HepG2 (cell line): ENCODE measurements around the gene CCDC116. TPM values are rescaled to one million over a fixed set of nuclear protein-coding genes. Genes with fewer than 3 reads are reported as not detected.

Experiments
- ELF1 ChIP-seq: sonication (generic); formaldehyde crosslinking; IDR thresholded peaks from 2 replicates; pipeline ENCODE4 v1.4.0; 2020; ENCODE audit warnings: missing genetic modification reagents
- FIP1L1 ChIP-seq: fragments of 200-400 bp; formaldehyde crosslinking; IDR thresholded peaks from 2 replicates; pipeline ENCODE4 v1.6.1; 2018; ENCODE audit warnings: low read depth, mild to moderate bottlenecking, low read length, moderate library complexity, borderline replicate concordance; ENCODE audit not compliant: insufficient read depth
- HDAC6 ChIP-seq: fragments of 200-600 bp; sonication (generic); IDR thresholded peaks from 2 replicates; pipeline ENCODE4 v1.7.0; 2017; ENCODE audit warnings: mild to moderate bottlenecking, antibody characterized with exemption, low read length, low read depth
- HHEX ChIP-seq: IDR thresholded peaks from 2 replicates; pipeline ENCODE4 v1.6.1; 2016; ENCODE audit warnings: control low read depth
- NR3C1 ChIP-seq: sonication (generic); formaldehyde crosslinking; IDR thresholded peaks from 2 replicates; pipeline ENCODE4 v1.4.0; 2020; ENCODE audit warnings: missing genetic modification reagents
- PCBP1 ChIP-seq: fragments of 200-400 bp; formaldehyde crosslinking; IDR thresholded peaks from 2 replicates; pipeline ENCODE4 v1.6.1; 2017; ENCODE audit warnings: mild to moderate bottlenecking, low read depth, low read length, borderline replicate concordance
- POLR2G ChIP-seq: fragments of 200-400 bp; formaldehyde crosslinking; IDR thresholded peaks from 2 replicates; pipeline ENCODE4 v1.6.1; 2018; ENCODE audit warnings: mild to moderate bottlenecking, low read depth, low read length, moderate library complexity
- SAFB2 ChIP-seq: sonication (generic); formaldehyde crosslinking; IDR thresholded peaks from 2 replicates; pipeline ENCODE4 v1.5.1; 2020; ENCODE audit warnings: missing genetic modification reagents, low read depth, mild to moderate bottlenecking, borderline replicate concordance
- SKI ChIP-seq: fragments of 450-650 bp; IDR thresholded peaks from one replicate; pipeline ENCODE4 v1.6.1; 2018; ENCODE audit warnings: mild to moderate bottlenecking; ENCODE audit not compliant: partially characterized antibody
- TP53 ChIP-seq: sonication (generic); formaldehyde crosslinking; conservative IDR thresholded peaks from 2 replicates; pipeline ENCODE4 v1.4.0; 2020; ENCODE audit warnings: missing genetic modification reagents
- ZNF24 ChIP-seq: fragments of 450-650 bp; IDR thresholded peaks from 2 replicates; pipeline ENCODE4 v1.6.1; 2017; ENCODE audit warnings: antibody characterized with exemption, mild to moderate bottlenecking
- ZNF282 ChIP-seq: fragments of 450-650 bp; IDR thresholded peaks from 2 replicates; pipeline ENCODE4 v1.6.1; 2018; ENCODE audit not compliant: partially characterized antibody
- ZNF841 ChIP-seq: sonication (generic); formaldehyde crosslinking; IDR thresholded peaks from 2 replicates; pipeline ENCODE4 v1.8.1; 2023; ENCODE audit warnings: missing genetic modification reagents, borderline replicate concordance
- ZSCAN12 ChIP-seq: sonication (generic); formaldehyde crosslinking; IDR thresholded peaks from 2 replicates; pipeline ENCODE4 v1.9.0; 2021; ENCODE audit warnings: mild to moderate bottlenecking, missing genetic modification reagents
- polyA plus RNA-seq, 8 experiments: library from polyadenylated mRNA; depleted of rRNA in 3 of 8; stranded (reverse) in 7 of 8; unstranded in 1 of 8; fragments of >200 nt; fragmentation: Illumina TruSeq in 4 of 8; extraction: Trizol in 4 of 8; gene quantifications; 2 replicates each; pipeline versions ENCODE4 v1.2.1 to v1.2.3, GENCODE V29; 2011 to 2016; ENCODE audit warnings: low read depth in 4 of 8, missing spikeins in 1 of 8, mixed read lengths in 1 of 8; ENCODE audit not compliant: insufficient read depth in 1 of 8
- total RNA-seq, 5 experiments: library from RNA; depleted of rRNA; stranded (reverse); fragments of >200 nt; fragmentation: Illumina TruSeq; extraction: Trizol; gene quantifications; 2 replicates each; pipeline ENCODE4 v1.2.3, GENCODE V29; 2016; ENCODE audit warnings: low read depth in 1 of 5
- TF ChIP-seq, protein P1 (sequence below): sonication (generic); formaldehyde crosslinking; IDR thresholded peaks from 2 replicates; pipeline ENCODE4 v1.5.0; 2020; ENCODE audit warnings: mild to moderate bottlenecking, missing genetic modification reagents
- TF ChIP-seq, protein P2 (sequence below): sonication (generic); formaldehyde crosslinking; IDR thresholded peaks from 2 replicates; pipeline ENCODE4 v1.4.0; 2020; ENCODE audit warnings: missing genetic modification reagents
- TF ChIP-seq, protein P3 (sequence below): sonication (generic); formaldehyde crosslinking; IDR thresholded peaks from one replicate; pipeline ENCODE4 v1.5.1; 2020; ENCODE audit warnings: mild to moderate bottlenecking, missing genetic modification reagents; ENCODE audit errors: not compliant biosample characterization

The CCDC116 gene
- total and polyA plus RNA-seq, 2 of the 13 experiments (the other 11 are each of a cell fraction or from before 2014, with no cell fraction given), result 0.15 to 0.33 TPM

DNA sequence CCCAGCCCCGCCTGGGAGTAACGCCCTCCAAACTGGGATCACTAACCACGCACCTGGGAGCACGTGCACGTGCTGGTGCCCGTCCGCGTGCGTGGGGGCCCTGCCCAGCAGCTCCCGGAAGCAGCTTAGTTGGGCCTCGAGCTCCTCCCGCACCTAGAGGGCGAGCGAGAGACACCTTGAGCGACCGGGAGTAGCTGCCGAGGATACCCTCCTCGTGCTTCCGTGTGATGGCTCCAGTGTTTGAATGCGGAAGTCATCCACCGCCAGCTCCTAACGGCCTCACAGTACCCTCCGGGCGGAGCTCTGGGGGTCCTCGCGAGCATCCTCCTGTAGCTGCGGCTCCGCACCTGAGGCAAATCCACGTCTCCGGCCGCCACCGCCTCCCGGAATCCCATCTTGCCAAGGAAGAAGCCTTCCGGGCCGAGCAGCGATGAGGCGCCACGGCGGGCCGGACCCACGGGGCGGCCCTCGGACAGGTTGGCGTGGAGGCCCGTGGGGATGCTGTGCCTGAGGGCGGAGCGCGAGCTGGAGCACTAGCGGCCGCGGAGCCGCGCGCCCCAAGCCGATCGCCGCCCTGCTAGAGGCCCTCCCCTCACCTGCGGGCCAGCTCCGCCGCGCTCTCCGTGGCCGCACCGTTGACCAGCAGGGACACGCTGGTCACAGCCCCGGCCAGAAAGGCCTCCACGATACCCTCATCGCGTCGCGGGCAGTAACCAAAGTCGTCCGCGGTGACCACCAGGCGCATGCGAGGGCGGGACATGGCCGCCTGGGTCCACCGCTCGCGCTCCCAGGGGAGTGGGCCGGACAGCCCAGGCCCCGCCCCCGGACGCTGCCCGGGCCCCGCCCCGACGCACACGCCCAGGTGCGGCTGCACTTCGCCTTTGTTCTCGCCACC lies 3.1 kb upstream of the CCDC116 start, which contains the start of gene YDJC (continued):
- TF ChIP-seq, protein P1, sequence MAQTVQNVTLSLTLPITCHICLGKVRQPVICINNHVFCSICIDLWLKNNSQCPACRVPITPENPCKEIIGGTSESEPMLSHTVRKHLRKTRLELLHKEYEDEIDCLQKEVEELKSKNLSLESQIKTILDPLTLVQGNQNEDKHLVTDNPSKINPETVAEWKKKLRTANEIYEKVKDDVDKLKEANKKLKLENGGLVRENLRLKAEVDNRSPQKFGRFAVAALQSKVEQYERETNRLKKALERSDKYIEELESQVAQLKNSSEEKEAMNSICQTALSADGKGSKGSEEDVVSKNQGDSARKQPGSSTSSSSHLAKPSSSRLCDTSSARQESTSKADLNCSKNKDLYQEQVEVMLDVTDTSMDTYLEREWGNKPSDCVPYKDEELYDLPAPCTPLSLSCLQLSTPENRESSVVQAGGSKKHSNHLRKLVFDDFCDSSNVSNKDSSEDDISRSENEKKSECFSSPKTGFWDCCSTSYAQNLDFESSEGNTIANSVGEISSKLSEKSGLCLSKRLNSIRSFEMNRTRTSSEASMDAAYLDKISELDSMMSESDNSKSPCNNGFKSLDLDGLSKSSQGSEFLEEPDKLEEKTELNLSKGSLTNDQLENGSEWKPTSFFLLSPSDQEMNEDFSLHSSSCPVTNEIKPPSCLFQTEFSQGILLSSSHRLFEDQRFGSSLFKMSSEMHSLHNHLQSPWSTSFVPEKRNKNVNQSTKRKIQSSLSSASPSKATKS (CRISPR knock-in tag), result 0 out of 2 replicates have a peak, but pooled peaks have one; percentile 47
- TF ChIP-seq, protein P2, sequence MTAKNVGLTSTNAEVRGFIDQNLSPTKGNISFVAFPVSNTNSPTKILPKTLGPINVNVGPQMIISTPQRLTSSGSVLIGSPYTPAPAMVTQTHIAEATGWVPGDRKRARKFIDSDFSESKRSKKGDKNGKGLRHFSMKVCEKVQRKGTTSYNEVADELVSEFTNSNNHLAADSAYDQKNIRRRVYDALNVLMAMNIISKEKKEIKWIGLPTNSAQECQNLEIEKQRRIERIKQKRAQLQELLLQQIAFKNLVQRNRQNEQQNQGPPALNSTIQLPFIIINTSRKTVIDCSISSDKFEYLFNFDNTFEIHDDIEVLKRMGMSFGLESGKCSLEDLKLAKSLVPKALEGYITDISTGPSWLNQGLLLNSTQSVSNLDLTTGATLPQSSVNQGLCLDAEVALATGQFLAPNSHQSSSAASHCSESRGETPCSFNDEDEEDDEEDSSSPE (CRISPR knock-in tag), result peak; percentile 87
- TF ChIP-seq ZNF282 (no peak), TP53 (CRISPR knock-in tag) (peak; percentile 92), ZNF841 (no peak), NR3C1 (no peak), SKI (peak; percentile 34), HHEX (no peak), ZSCAN12 (peak; percentile 76; the same call in 1 of the 2 replicates), ELF1 (peak; percentile 99), HDAC6 (no peak), FIP1L1 (no peak), POLR2G (peak; percentile 83), SAFB2 (CRISPR knock-in tag) (no peak), ZNF24 (no peak), PCBP1 (0 out of 2 replicates have a peak, but pooled peaks have one; percentile 34)
- TF ChIP-seq, protein P3, sequence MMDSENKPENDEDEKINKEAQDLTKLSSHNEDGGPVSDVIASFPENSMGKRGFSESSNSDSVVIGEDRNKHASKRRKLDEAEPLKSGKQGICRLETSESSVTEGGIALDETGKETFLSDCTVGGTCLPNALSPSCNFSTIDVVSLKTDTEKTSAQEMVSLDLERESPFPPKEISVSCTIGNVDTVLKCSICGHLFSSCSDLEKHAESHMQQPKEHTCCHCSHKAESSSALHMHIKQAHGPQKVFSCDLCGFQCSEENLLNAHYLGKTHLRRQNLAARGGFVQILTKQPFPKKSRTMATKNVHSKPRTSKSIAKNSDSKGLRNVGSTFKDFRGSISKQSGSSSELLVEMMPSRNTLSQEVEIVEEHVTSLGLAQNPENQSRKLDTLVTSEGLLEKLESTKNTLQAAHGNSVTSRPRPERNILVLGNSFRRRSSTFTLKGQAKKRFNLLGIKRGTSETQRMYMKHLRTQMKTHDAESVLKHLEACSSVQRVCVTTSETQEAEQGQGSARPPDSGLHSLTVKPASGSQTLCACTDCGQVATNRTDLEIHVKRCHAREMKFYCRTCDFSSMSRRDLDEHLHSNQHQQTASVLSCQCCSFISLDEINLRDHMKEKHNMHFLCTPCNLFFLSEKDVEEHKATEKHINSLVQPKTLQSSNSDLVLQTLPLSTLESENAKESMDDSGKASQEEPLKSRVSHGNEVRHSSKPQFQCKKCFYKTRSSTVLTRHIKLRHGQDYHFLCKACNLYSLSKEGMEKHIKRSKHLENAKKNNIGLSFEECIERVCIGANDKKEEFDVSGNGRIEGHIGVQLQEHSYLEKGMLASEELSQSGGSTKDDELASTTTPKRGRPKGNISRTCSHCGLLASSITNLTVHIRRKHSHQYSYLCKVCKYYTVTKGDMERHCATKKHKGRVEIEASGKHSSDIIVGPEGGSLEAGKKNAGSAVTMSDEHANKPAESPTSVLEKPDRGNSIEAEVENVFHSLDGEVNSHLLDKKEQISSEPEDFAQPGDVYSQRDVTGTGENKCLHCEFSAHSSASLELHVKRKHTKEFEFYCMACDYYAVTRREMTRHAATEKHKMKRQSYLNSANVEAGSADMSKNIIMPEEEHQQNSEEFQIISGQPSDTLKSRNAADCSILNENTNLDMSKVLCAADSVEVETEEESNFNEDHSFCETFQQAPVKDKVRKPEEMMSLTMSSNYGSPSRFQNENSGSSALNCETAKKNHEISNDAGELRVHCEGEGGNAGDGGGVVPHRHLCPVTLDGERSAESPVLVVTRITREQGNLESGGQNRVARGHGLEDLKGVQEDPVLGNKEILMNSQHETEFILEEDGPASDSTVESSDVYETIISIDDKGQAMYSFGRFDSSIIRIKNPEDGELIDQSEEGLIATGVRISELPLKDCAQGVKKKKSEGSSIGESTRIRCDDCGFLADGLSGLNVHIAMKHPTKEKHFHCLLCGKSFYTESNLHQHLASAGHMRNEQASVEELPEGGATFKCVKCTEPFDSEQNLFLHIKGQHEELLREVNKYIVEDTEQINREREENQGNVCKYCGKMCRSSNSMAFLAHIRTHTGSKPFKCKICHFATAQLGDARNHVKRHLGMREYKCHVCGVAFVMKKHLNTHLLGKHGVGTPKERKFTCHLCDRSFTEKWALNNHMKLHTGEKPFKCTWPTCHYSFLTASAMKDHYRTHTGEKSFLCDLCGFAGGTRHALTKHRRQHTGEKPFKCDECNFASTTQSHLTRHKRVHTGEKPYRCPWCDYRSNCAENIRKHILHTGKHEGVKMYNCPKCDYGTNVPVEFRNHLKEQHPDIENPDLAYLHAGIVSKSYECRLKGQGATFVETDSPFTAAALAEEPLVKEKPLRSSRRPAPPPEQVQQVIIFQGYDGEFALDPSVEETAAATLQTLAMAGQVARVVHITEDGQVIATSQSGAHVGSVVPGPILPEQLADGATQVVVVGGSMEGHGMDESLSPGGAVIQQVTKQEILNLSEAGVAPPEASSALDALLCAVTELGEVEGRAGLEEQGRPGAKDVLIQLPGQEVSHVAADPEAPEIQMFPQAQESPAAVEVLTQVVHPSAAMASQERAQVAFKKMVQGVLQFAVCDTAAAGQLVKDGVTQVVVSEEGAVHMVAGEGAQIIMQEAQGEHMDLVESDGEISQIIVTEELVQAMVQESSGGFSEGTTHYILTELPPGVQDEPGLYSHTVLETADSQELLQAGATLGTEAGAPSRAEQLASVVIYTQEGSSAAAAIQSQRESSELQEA (CRISPR knock-in tag), result no peak
